Spleen (tissue), 11 donors: ENCODE data around the gene ALOX12B. TPM values are rescaled to one million over a fixed set of nuclear protein-coding genes. Genes with fewer than 3 reads are reported as not detected.
"Not testable (repeated sequence)": the region's sequence is repeated elsewhere in the genome, so short reads cannot be mapped to it uniquely, and the experiment has no call there.

Source experiments
- DNase-seq: peaks from one replicate; pipeline ENCODE4 v3.0.0-alpha.2; 2020
- H3K27ac ChIP-seq, 8 donors: fragments of 200-600 bp; sonication (generic) in 7 of 8; 1 replicate in 4 of 8; 2 replicates in 4 of 8; pipeline versions ENCODE4 v1.5.0 to v1.8.0; 2016 to 2021; ENCODE audit warnings: inconsistent platforms in 4 of 8, mild to moderate bottlenecking in 4 of 8, moderate library complexity in 1 of 8
- H3K27me3 ChIP-seq, 7 donors: fragments of 200-600 bp; sonication (generic) in 6 of 7; replicated peaks in 1 of 7; 1 replicate in 4 of 7; 2 replicates in 3 of 7; pipeline versions ENCODE4 v1.5.0 to v1.8.0; 2016 to 2021; ENCODE audit warnings: inconsistent platforms in 3 of 7, mild to moderate bottlenecking in 1 of 7
- H3K36me3 ChIP-seq, 6 donors: fragments of 200-600 bp; sonication (generic) in 5 of 6; 1 replicate in 4 of 6; 2 replicates in 2 of 6; pipeline versions ENCODE4 v1.5.0 to v1.8.0; 2016 to 2021; ENCODE audit warnings: inconsistent platforms in 2 of 6
- H3K4me1 ChIP-seq, 6 donors: fragments of 200-600 bp; sonication (generic) in 5 of 6; 1 replicate in 3 of 6; 2 replicates in 3 of 6; pipeline versions ENCODE4 v1.5.0 to v1.8.0; 2016 to 2021; ENCODE audit warnings: inconsistent platforms in 3 of 6
- H3K4me3 ChIP-seq, 8 donors: fragments of 200-600 bp; sonication (generic) in 7 of 8; 1 replicate in 4 of 8; 2 replicates in 4 of 8; pipeline versions ENCODE4 v1.5.0 to v1.8.0; 2016 to 2021; ENCODE audit warnings: inconsistent platforms in 4 of 8, mild to moderate bottlenecking in 4 of 8, moderate library complexity in 2 of 8
- H3K9me3 ChIP-seq, 8 donors: fragments of 200-600 bp; sonication (generic) in 7 of 8; 1 replicate in 4 of 8; 2 replicates in 4 of 8; pipeline versions ENCODE4 v1.5.0 to v1.8.0; 2016 to 2021; ENCODE audit warnings: inconsistent platforms in 4 of 8
- CTCF ChIP-seq, 11 experiments: fragments of 200-600 bp in 7 of 11; fragments of 450-650 bp in 4 of 11; sonication (generic) in 4 of 11; IDR thresholded peaks in 8 of 11; conservative IDR thresholded peaks in 3 of 11; 1 replicate in 7 of 11; 2 replicates in 4 of 11; pipeline versions ENCODE4 v1.4.0 to v1.8.0; 2016 to 2021; ENCODE audit warnings: antibody characterized with exemption in 11 of 11, inconsistent platforms in 4 of 11, mild to moderate bottlenecking in 1 of 11
- POLR2A ChIP-seq, 3 donors: fragments of 450-650 bp; IDR thresholded peaks; one replicate each; pipeline ENCODE4 v1.5.1; 2017; ENCODE audit warnings: antibody characterized with exemption in 3 of 3, mild to moderate bottlenecking in 1 of 3
- POLR2AphosphoS5 ChIP-seq, 3 donors: sonication (generic); formaldehyde crosslinking; IDR thresholded peaks; one replicate each; pipeline ENCODE4 v1.5.1; 2017; ENCODE audit warnings: antibody characterized with exemption in 3 of 3
- WGBS, 5 donors: extraction: QIAGEN DNeasy Blood & Tissue Kit in 3 of 5; methylation state at CpG; one replicate each; pipeline versions ENCODE4 v1.1.5 to v1.1.7; 2013 to 2018; 5-methylcytosine and 5-hydroxymethylcytosine counted together
- intact Hi-C: fragments of 100-400 bp; cut with DNase I; formaldehyde crosslinking; loops from one replicate; pipeline ENCODE4 v1.15.0; 2023; ENCODE audit warnings: low total_unique reads
- polyA plus RNA-seq, 3 donors: library from polyadenylated mRNA; stranded (reverse); fragments of 200-250 nt; gene quantifications; one replicate each; pipeline ENCODE4 v1.2.1, GENCODE V29; 2013
- total RNA-seq, 7 donors: library from RNA; depleted of rRNA in 3 of 7; stranded (reverse); fragments of >200 nt in 3 of 7; fragmentation: NEBNext Ultra II Directional in 4 of 7; extraction: Animal tissue kit (Norgen Biotek cat#: 25700) in 4 of 7; gene quantifications; one replicate each; pipeline versions ENCODE4 v1.1.0 to v1.2.1, GENCODE V29; 2016 to 2021
- donor health status: healthy with polysubstance abuse.
- donor health status: DM: no; HTN: no; CAD: no; lungs with moderate emphysema.
- donor health status: DM: no; HTN: no; CAD: no.
- donor health status: Bipolar disorder and iron deficiency.
- donor health status: healthy.
- donor health status: DM: no; HTN: no; CAD: no.
- donor health status: DM: yes; HTN: yes; CAD: no.

The ALOX12B gene
- total and polyA plus RNA-seq, 10 donors: 0.47 to 1.3 (median 0.86) TPM; not detected in 4

- intact Hi-C loops: no loop called here
- Histone ChIP-seq H3K9me3 (no peaks in the 10 kb centered on the region), H3K4me3 (peak overlapping the region in 5 of 8 donors; percentile 27 to 67 (median 37)), H3K36me3 (no peaks in the 10 kb centered on the region), H3K27ac (no peak overlapping the region), H3K27me3 (peaks cover 0 to 75% (median 49%) of the 10 kb centered on the region in 7 donors), H3K4me1 (peaks cover 6 to 16% (median 11%) of the 10 kb centered on the region in 6 donors)
- DNase-seq: no peak
- no peak for TF ChIP-seq POLR2A (IDR thresholded peaks at IDR 0.05)
- no peak for TF ChIP-seq POLR2AphosphoS5 (IDR thresholded peaks at IDR 0.05)
- TF ChIP-seq CTCF (IDR thresholded peaks at IDR 0.05 in 8 of 11, conservative IDR thresholded peaks at IDR 0.05 in 3 of 11): peak in 4 of 11 experiments; percentile 3 to 49 (median 24)
- 23 to 43% (median 30%) methylated on average over 6 to 10 of the region's 10 CpGs for WGBS, 5 donors
These were observed 22.9 kb upstream of the ALOX12B start for GRCh38 chr17:8110456-8110804.

GRCh38 chr17:8109661-8110455 is 22.3 kb upstream of the ALOX12B start:
- no peak overlapping the region for H3K27ac ChIP-seq
- H3K9me3 ChIP-seq: no peaks in the 10 kb centered on the region
- intact Hi-C loops: no loop called here
- peaks cover 0 to 69% (median 46%) of the 10 kb centered on the region in 7 donors for H3K27me3 ChIP-seq
- 12 to 26% (median 18%) methylated on average over 34 to 63 of the region's 63 CpGs for WGBS, 5 donors
- no peaks in the 10 kb centered on the region for H3K36me3 ChIP-seq
- TF ChIP-seq CTCF (IDR thresholded peaks at IDR 0.05 in 8 of 11, conservative IDR thresholded peaks at IDR 0.05 in 3 of 11) (peak; percentile 60 to 95 (median 89)), POLR2A (IDR thresholded peaks at IDR 0.05) (no peak), POLR2AphosphoS5 (IDR thresholded peaks at IDR 0.05) (peak in 2 of 3 donors; percentile 10 to 63)
- H3K4me3 ChIP-seq: peak overlapping the region; percentile 11 to 67 (median 34)
- DNase-seq: peak; percentile 94
- H3K4me1 ChIP-seq: peaks cover 6 to 16% (median 11%) of the 10 kb centered on the region in 6 donors

- 79 to 90% (median 88%) methylated on average over 16 to 33 of the region's 33 CpGs for WGBS, 5 donors
- H3K27me3 ChIP-seq: peaks cover 0 to 62% (median 45%) of the 10 kb centered on the region in 7 donors
- H3K27ac ChIP-seq: no peak overlapping the region
- TF ChIP-seq POLR2AphosphoS5 (IDR thresholded peaks at IDR 0.05): no peak
- no peak for TF ChIP-seq POLR2A (IDR thresholded peaks at IDR 0.05)
- TF ChIP-seq CTCF (IDR thresholded peaks at IDR 0.05 in 8 of 11, conservative IDR thresholded peaks at IDR 0.05 in 3 of 11): no peak
- H3K36me3 ChIP-seq: no peaks in the 10 kb centered on the region
- H3K4me1 ChIP-seq: peaks cover 6 to 16% (median 11%) of the 10 kb centered on the region in 6 donors
- no peak for DNase-seq
- no peaks in the 10 kb centered on the region for H3K9me3 ChIP-seq
- no peak overlapping the region for H3K4me3 ChIP-seq
- intact Hi-C loops: no loop called here
These were observed 21.6 kb upstream of the ALOX12B start for GRCh38 chr17:8108972-8109660.

- Histone ChIP-seq H3K4me1 (peaks cover 6 to 16% (median 11%) of the 10 kb centered on the region in 6 donors), H3K27me3 (peaks cover 0 to 41% (median 28%) of the 10 kb centered on the region in 7 donors)
- H3K9me3 ChIP-seq, H3K27ac ChIP-seq, H3K4me3 ChIP-seq, H3K36me3 ChIP-seq, intact Hi-C loops, DNase-seq: not testable (repeated sequence)
- 86 to 94% (median 92%) methylated on average over 2 to 4 of the region's 4 CpGs for WGBS, 5 donors
These were observed 19.5 kb upstream of the ALOX12B start for GRCh38 chr17:8106980-8107379.
